ENCODE measurements around the gene VPS13D. TPM values are rescaled to one million over a fixed set of nuclear protein-coding genes. Genes with fewer than 3 reads are reported as not detected.

Gene VPS13D
- total RNA-seq, 1 experiment from 2014 or later: 31.6 TPM

GRCh38 chr1:12341667-12342066 lies 111.8 kb downstream of the VPS13D start:
- ATAC-seq: no peak
- H2AFZ ChIP-seq (ENCODE audit: low read depth, low read length, poor library complexity, severe bottlenecking): no peak overlapping the region
- no TSS peak for BruUV-seq (replicated peaks)
- peaks cover 0 to 5% of the 10 kb centered on the region in 2 experiments; a peak in 1 of 4 replicates for H3K4me1 ChIP-seq (ENCODE audit: control insufficient read depth in 1 of 2, insufficient read depth in 2 of 2, low read length in 2 of 2)
- no peaks in the 10 kb centered on the region for H3K36me3 ChIP-seq (ENCODE audit: control insufficient read depth in 1 of 2, insufficient read depth in 2 of 2, low read length in 2 of 2)
- no peak overlapping the region for H3K4me2 ChIP-seq (ENCODE audit: low read length)
- H3K27ac ChIP-seq (ENCODE audit: low read depth, low read length): no peak overlapping the region
- no peaks in the 10 kb centered on the region for H3K79me2 ChIP-seq (ENCODE audit: insufficient read depth, low read length)
- TF ChIP-seq YY1 (IDR thresholded peaks at IDR 0.05; ENCODE audit: extremely low read depth, insufficient replicate concordance, low read depth, low read length): no peak
- ChIA-PET RAD21 (ENCODE audit: low non-redundant PET in 1 of 2, low total read pairs in 2 of 2, uncharacterized antibody in 2 of 2, unreplicated experiment in 2 of 2) (no interaction called here), CTCF (no interaction called here), POLR2A (no interaction called here)
- H3K4me3 ChIP-seq (replicated peaks in 1 of 2; ENCODE audit: low read depth in 1 of 2, low read length in 2 of 2): no peak overlapping the region
- H4K20me1 ChIP-seq (ENCODE audit: insufficient read depth): no peaks in the 10 kb centered on the region
- H3K9me2 ChIP-seq (ENCODE audit: insufficient read depth): no peaks in the 10 kb centered on the region
- intact Hi-C loops (cut with micrococcal nuclease): no loop called here
- H3K9me3 ChIP-seq (ENCODE audit: control insufficient read depth in 1 of 2, insufficient read depth in 1 of 2, low read depth in 1 of 2, low read length in 2 of 2): no peaks in the 10 kb centered on the region
- no peak for DNase-seq (ENCODE audit: low read depth, low spot score)
- no peak overlapping the region for H3K9ac ChIP-seq (ENCODE audit: low read length)
- H3K27me3 ChIP-seq (ENCODE audit: insufficient read depth, low read length): no peaks in the 10 kb centered on the region

- Histone ChIP-seq H3K4me3 (replicated peaks in 1 of 2; ENCODE audit: low read depth in 1 of 2, low read length in 2 of 2) (no peak overlapping the region), H3K4me1 (ENCODE audit: control insufficient read depth in 1 of 2, insufficient read depth in 2 of 2, low read length in 2 of 2) (peaks cover 0 to 5% of the 10 kb centered on the region in 2 experiments; a peak in 1 of 4 replicates), H3K79me2 (ENCODE audit: insufficient read depth, low read length) (no peaks in the 10 kb centered on the region), H3K9ac (ENCODE audit: low read length) (no peak overlapping the region), H3K27me3 (ENCODE audit: insufficient read depth, low read length) (no peaks in the 10 kb centered on the region), H3K27ac (ENCODE audit: low read depth, low read length) (no peak overlapping the region), H4K20me1 (ENCODE audit: insufficient read depth) (no peaks in the 10 kb centered on the region), H3K36me3 (ENCODE audit: control insufficient read depth in 1 of 2, insufficient read depth in 2 of 2, low read length in 2 of 2) (peaks cover 0 to 2% of the 10 kb centered on the region in 2 experiments; a peak in 1 of 4 replicates), H3K9me2 (ENCODE audit: insufficient read depth) (no peaks in the 10 kb centered on the region), H3K4me2 (ENCODE audit: low read length) (no peak overlapping the region), H3K9me3 (ENCODE audit: control insufficient read depth in 1 of 2, insufficient read depth in 1 of 2, low read depth in 1 of 2, low read length in 2 of 2) (no peaks in the 10 kb centered on the region), H2AFZ (ENCODE audit: low read depth, low read length, poor library complexity, severe bottlenecking) (no peak overlapping the region)
- POLR2A ChIA-PET: no interaction called here
- DNase-seq (ENCODE audit: low read depth, low spot score) (no peak), ATAC-seq (no peak)
- intact Hi-C loops (cut with micrococcal nuclease): no loop called here
- TF ChIP-seq POLR2A (IDR thresholded peaks at IDR 0.05; ENCODE audit: borderline replicate concordance, extremely low read depth, insufficient read depth, insufficient read length): no peak
- TF ChIP-seq ZNF274 (IDR thresholded peaks at IDR 0.05; ENCODE audit: low read depth, low read length): no peak
- TF ChIP-seq SIN3A (IDR thresholded peaks at IDR 0.05; ENCODE audit: low read depth): no peak
- no peak for TF ChIP-seq EZH2phosphoT487 (IDR thresholded peaks at IDR 0.05; ENCODE audit: borderline replicate concordance)
- CTCF ChIA-PET: interaction anchor here (0.7 kb wide), 1 partner anchor 11 kb away, joined by 3 read pairs; no protein-coding TSS in a partner anchor
- RAD21 ChIA-PET (ENCODE audit: low non-redundant PET in 1 of 2, low total read pairs in 2 of 2, uncharacterized antibody in 2 of 2, unreplicated experiment in 2 of 2): no interaction called here
- BruUV-seq (replicated peaks): no TSS peak
Observed at GRCh38 chr1:12342401-12343003, 112.7 kb downstream of the VPS13D start.

All from HCT116 (cell line).